A549 treated with dexamethasone at 1 μM for 4 hours (cell line): Measurements from ENCODE around the gene SLIT1. TPM values are rescaled to one million over a fixed set of nuclear protein-coding genes. Genes with fewer than 3 reads are reported as not detected.

ENCODE experiments used
- total RNA-seq: library from RNA; stranded (reverse); fragments of 200-300 nt; extraction: Qiagen RNA extraction; gene quantifications from 5 replicates; pipeline ENCODE4 v1.2.3, GENCODE V29; 2022

Gene SLIT1
- total RNA-seq = 0.02 to 0.10 TPM (median 0.06 TPM) in 5 replicates

GRCh38 chr10:97185326-97186058, at the start of gene SLIT1:
Gene SLIT1, minus strand, starts transcription at chr10:97185959. Its CDS starts 285 bp downstream, at chr10:97185674.

Other genes with a start within 250 kb of the SLIT1 start
- 4.5 to 6.2 TPM (median 5.2 TPM) in 5 replicates for gene ARHGAP19, start 106.7 kb upstream of the SLIT1 start, total RNA-seq
- 0.88 to 2.1 TPM (median 1.9 TPM) in 5 replicates for gene FRAT1, start 133.3 kb upstream of the SLIT1 start, total RNA-seq
- 6.9 to 10.7 TPM (median 9.9 TPM) in 5 replicates for gene FRAT2, start 148.8 kb upstream of the SLIT1 start, total RNA-seq
- gene RRP12, start 215.4 kb upstream of the SLIT1 start, total RNA-seq = 48.0 to 60.9 TPM (median 57.2 TPM) in 5 replicates
- gene PGAM1, start 240.2 kb upstream of the SLIT1 start, total RNA-seq = 546 to 577 TPM (median 553 TPM) in 5 replicates